GM18951 (cell line): ENCODE results near the gene TDRD7.

Experiments
- POLR2A ChIP-seq: IDR thresholded peaks from 4 replicates; pipeline ENCODE4 v1.6.1; 2011; ENCODE audit warnings: mild to moderate bottlenecking; ENCODE audit not compliant: insufficient read length, insufficient read depth; ENCODE audit errors: extremely low read depth
- in situ Hi-C: fragments of 300-500 bp; cut with MboI; formaldehyde crosslinking; loops from one replicate; pipeline ENCODE4 v1.12.0; 2022; ENCODE audit warnings: low sequenced_read_pairs, mixed read lengths, inconsistent platforms; ENCODE audit not compliant: unreplicated experiment

TDRD7 gene, protein sequence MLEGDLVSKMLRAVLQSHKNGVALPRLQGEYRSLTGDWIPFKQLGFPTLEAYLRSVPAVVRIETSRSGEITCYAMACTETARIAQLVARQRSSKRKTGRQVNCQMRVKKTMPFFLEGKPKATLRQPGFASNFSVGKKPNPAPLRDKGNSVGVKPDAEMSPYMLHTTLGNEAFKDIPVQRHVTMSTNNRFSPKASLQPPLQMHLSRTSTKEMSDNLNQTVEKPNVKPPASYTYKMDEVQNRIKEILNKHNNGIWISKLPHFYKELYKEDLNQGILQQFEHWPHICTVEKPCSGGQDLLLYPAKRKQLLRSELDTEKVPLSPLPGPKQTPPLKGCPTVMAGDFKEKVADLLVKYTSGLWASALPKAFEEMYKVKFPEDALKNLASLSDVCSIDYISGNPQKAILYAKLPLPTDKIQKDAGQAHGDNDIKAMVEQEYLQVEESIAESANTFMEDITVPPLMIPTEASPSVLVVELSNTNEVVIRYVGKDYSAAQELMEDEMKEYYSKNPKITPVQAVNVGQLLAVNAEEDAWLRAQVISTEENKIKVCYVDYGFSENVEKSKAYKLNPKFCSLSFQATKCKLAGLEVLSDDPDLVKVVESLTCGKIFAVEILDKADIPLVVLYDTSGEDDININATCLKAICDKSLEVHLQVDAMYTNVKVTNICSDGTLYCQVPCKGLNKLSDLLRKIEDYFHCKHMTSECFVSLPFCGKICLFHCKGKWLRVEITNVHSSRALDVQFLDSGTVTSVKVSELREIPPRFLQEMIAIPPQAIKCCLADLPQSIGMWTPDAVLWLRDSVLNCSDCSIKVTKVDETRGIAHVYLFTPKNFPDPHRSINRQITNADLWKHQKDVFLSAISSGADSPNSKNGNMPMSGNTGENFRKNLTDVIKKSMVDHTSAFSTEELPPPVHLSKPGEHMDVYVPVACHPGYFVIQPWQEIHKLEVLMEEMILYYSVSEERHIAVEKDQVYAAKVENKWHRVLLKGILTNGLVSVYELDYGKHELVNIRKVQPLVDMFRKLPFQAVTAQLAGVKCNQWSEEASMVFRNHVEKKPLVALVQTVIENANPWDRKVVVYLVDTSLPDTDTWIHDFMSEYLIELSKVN

DNA sequence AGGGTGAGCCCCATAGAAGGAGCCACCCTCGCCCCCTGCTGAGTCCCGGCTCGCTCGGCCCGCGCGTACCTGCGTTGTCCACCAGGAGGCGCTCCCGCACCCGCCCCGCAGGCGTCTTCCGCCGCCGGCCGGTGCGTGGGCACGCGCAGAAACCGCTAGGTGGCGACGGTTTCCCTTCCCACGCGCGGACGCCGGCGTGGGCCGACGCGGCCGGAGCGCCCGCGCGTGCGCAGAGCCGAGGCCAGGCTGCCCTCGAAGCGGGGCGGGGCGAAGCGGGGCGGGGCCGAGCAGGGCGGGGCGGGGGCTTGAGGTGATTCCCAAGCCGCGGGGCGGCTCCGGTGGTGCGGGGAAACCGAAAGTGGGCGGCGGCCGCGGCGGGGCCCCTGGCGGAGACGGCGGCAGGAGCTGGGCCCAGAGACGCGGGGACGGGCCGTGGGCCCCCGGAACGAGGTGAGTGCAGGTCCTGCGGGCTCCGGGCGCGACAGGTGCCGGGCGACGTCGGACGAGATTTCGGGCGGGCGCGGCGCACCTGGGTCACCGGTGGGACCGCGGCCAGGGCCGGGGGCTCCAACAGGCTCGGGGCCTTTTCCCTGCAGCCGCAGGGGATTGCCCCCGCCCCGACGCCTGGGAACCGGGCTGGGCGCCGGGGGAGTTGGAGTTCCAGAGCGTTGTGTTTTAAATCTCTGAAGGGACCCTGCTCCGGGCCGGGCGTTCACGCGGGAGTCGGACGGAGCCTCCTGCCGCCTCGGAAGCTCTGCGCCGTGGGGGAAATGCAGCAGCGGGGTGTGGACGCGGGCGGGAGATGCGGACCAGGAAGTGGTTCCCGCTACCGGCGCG, at the start of gene TDRD7:
TDRD7 (plus strand) TSS at position 308 of the 837 bp plus-strand sequence. CDS start 16,370 bp downstream, outside the sequence.
- in situ Hi-C loops = no loop called here
- TF ChIP-seq POLR2A = peak; percentile 55

DNA sequence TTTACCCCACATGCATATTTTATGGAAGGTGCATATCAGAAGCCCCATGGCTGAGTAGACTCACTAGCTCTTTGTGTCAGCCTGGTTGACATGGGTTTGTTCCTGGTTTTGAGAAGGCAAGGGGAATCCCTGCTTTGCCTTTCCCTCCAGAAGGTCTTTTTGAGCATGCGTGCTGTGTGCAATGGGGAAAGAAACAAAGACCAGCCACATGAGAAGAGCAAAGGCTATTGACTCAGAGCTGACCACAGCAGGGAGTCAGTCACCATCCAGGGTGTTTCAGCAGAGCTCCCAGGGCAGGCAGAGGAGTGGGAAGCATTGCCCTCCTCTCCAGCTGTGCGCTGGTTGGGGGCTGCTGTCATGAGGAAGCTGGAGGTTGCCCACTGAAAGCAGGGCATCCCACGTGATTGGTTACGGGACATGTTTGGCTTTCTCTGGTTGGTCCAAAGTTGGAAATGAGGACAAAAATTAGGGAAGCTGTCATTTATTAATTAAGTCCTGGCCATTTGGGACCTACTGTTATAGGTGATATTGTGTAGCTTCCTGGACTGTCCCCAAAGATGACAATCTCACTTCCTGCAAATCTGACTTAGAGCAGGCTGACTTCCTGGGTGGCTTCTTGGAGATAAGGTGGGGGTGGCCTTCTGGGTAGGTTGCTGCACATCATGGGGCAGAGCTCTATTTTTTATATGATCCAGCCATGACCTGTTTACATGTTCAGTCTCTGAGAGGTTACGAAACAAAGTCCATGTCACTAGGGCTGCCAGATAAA, 48.9 kb upstream of the TDRD7 start:
- TF ChIP-seq POLR2A = no peak
- in situ Hi-C loops = no loop called here

DNA sequence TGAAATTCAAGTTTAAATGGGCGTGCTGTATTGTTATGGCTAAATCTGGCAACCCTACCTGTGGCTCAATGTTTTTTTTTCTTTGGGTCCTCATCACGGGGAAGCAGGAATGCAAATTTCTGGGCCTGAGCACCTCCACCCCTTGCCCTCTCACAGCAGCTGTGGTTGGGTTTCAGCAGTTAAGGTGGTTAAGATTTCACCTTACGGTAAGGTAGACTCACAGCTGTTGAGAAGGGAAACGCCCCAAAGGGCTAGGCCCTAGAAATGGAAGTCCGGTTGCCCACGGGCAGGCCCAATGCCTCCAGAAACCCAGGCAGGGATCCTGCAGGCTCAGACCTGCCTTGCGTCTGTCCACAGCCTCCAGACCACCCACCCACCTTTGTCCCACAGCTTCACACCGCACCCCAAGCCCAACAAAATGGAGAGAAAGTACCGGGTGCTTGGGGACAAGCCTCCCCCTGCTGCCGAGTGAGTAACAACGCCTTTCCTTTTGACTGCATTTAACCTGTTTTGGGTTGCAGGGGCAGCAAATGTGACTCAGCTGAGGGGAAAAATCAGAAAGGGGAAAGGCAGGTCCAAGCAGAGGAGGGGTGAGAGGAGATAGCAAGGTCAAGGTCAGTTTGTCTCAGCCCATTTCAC, 48.1 kb upstream of the TDRD7 start:
- TF ChIP-seq POLR2A = no peak
- in situ Hi-C loops = no loop called here

DNA sequence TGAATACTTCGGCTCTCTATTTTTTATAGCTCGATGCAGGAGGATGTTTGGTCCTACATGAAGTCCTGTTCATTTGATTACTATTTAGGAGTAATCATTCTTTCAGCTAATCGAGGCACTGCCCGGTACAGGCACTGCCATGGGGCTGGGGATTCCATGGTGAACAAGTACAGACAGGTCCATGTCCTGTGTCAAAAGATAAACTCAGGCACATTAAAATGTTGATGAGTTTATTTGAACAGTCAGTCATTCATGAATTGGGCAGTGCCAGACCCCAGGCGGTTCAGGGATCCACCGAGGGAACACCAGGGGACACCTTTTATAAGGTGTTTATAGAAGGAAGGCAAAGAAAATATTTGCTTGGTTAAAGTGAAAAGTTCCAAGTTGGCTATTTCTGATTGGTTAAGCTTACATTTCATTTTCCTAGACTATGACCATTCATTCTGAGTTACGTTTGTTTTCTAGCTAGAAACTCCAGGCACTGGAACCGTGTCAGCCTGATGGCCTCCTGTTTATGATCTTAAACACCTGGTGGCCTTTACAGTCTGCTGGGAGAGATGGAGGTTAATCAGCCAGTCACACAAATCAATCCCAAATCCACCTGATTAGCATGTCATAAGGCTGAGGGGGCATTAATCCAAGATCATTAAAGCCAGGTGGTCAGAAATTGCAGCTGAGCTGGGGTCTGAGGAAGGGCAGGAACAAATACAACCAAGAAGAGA, 47.0 kb upstream of the TDRD7 start:
- in situ Hi-C loops = no loop called here
- TF ChIP-seq POLR2A = no peak

DNA sequence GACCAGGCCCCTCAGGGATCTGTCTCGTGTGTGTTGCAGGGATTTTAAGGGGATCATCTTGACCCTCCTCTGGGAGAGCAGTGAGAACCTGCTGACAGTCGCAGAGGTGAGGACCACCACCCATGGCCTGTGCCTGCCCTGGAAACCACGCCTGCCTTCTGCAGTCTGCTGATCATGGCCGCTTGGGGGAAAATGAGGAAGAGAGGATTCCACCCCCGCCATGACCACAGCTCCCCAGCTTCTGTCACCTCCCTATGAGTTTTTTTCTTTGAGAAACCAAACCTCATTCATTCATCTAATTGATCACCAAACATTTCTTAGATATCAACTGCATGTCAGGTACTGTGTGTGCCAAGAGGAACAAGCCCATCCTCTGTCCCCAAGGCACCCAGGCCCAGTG, 46.3 kb upstream of the TDRD7 start:
- TF ChIP-seq POLR2A = no peak
- in situ Hi-C loops = no loop called here

DNA sequence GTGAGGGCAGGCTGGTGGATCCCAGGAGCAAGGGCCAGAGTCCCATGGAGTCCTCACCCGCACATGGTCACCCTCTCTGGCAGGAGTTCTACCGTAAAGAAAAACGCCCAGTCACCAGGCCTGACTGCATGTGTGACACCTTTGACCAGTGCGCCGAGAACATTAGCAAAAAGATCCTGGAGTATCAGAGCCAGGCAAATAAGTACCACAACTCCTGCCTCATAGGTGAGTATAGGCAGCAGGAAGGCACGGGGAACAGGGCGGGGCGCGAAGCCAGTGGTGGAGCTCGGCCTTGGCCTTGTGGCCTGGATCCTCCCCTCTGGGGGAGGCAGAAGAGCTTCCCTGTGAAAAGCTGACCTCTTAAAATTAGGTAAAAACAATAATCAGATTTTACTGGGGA, 45.4 kb upstream of the TDRD7 start:
- TF ChIP-seq POLR2A = no peak
- in situ Hi-C loops = no loop called here

DNA sequence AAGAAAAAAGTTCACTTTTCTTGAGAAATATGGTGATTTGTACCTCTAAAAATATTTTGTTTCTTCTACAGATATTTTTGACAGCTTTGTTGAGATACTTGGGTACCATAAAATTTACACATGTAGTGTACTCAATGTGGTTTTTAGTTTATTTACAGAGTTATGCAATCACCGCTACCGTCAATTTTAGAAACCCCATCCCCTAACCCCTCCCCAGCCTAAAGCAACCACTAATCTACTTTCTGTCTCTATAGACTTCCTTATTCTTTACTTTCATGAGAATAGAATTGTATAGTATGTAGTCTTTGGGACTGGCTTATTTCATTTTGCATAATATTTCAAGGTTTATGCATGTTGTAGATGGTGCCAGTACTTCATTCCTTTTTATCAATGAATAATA, 45.0 kb upstream of the TDRD7 start:
- in situ Hi-C loops = no loop called here
- TF ChIP-seq POLR2A = no peak

DNA sequence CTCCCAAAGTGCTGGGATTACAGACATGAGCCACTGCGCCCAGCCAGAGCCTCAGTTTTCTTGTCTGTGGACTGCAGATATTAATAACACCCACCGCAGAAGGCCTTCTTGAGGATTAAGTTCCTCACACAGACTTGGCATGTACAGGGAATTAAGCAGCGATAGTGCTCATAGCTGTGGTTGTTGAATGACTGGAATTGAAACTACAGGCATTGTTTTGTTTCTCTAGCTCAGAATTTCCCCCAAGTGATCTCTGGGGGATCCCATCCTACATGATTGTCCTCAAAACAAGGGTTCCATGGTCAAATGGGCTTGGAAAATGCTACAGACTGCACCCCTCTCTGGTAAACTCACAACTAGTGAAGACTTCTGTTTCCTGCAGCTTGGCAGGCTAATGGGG, 44.2 kb upstream of the TDRD7 start:
- in situ Hi-C loops = no loop called here

DNA sequence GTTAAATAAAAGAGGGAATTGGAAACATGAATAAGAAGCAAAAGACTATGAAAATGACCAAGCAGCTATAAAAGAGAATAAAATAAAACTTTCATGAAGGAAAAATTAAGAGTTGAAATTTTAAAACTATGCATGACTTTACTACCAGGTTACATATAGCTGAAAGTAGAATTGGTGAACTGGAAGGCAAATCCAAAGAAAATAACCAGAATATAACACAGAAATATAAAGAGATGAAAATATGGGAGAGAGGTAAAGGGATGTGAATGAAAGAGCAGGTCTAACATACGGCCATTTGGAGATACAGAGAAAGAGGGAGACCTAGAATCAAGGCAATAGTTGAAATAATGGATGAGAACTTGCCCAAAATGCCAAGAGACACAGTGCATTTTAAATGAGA, 42.9 kb upstream of the TDRD7 start:
- in situ Hi-C loops = no loop called here

More for the DNA sequence above, 44.2 kb upstream of the TDRD7 start:
- no peak for TF ChIP-seq POLR2A

DNA sequence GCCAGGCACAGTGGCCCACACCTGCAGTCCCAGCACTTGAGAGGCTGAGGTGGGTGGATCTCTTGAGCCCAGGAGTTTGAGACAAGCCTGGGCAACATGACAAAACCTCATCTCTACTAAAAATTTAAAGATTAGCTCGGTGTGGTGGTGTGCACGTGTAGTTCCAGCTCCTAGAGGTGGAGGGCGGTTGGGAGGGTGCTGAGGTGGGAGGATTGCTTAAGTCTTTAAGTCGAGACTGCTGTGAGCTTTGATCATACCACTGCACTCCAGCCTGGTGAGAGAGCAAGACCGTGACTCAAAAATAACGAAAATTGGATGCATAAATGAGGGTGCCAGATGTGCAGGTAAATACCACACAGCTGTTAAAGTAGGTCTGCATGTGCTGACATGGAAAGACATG, 39.3 kb upstream of the TDRD7 start:
- in situ Hi-C loops = no loop called here
- no peak for TF ChIP-seq POLR2A

More for the DNA sequence above, 42.9 kb upstream of the TDRD7 start:
- no peak for TF ChIP-seq POLR2A

DNA sequence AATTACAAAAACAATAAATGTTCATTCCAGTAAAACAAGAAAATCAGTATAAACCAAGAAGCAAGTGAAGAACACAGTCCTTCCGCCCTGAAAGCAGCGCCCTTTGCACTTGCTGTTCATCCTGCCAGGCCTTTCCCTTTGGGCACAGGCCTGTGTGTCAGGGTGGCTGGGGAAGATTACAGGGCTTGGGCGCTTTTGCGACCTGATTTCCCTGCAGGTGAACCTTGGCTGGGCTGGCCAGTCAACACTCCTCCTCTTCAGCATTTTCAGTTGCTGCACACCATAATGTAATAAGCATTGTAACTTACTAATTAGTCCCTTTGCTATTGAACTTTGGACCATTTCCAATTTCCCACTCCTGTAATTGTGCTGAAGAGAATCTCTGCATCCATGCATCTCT, 38.6 kb upstream of the TDRD7 start:
- in situ Hi-C loops = no loop called here

More for the DNA sequence above, 38.6 kb upstream of the TDRD7 start:
- no peak for TF ChIP-seq POLR2A
